AG10803 (cell line): Measurements from ENCODE around the gene GNPDA2.

Experiments
- DNase-seq: peaks from one replicate; pipeline ENCODE4 v3.0.0; 2010; ENCODE audit warnings: low read depth
- H3K4me3 ChIP-seq: 2 replicates; pipeline ENCODE4 v1.5.1; 2011; ENCODE audit warnings: mild to moderate bottlenecking, low read length, control low read depth
- CTCF ChIP-seq: conservative IDR thresholded peaks from 2 replicates; pipeline ENCODE4 v1.5.1; 2011; ENCODE audit warnings: mild to moderate bottlenecking, low read length, control low read depth, inconsistent platforms

Gene GNPDA2

GRCh38 chr4:44668526-44668925 lies 57.8 kb downstream of the GNPDA2 start:
- DNase-seq = no peak
- TF ChIP-seq CTCF = no peak
- no peak overlapping the region for H3K4me3 ChIP-seq

GRCh38 chr4:44663539-44664263 lies 62.7 kb downstream of the GNPDA2 start:
- no peak overlapping the region for H3K4me3 ChIP-seq
- TF ChIP-seq CTCF = no peak
- DNase-seq = no peak

GRCh38 chr4:44662623-44663005 lies 63.7 kb downstream of the GNPDA2 start:
- no peak for TF ChIP-seq CTCF
- no peak for DNase-seq
- no peak overlapping the region for H3K4me3 ChIP-seq

GRCh38 chr4:44661940-44662622 lies 64.3 kb downstream of the GNPDA2 start:
- no peak for TF ChIP-seq CTCF
- DNase-seq = no peak
- no peak overlapping the region for H3K4me3 ChIP-seq

- H3K4me3 ChIP-seq = no peak overlapping the region
- TF ChIP-seq CTCF = no peak
- DNase-seq = no peak
Measured at GRCh38 chr4:44660396-44660795, 66.0 kb downstream of the GNPDA2 start.

GRCh38 chr4:44652002-44652401 lies 74.4 kb downstream of the GNPDA2 start:
- no peak for DNase-seq
- no peak for TF ChIP-seq CTCF
- H3K4me3 ChIP-seq = no peak overlapping the region
